ENCODE data around the gene TTC24.

DNA sequence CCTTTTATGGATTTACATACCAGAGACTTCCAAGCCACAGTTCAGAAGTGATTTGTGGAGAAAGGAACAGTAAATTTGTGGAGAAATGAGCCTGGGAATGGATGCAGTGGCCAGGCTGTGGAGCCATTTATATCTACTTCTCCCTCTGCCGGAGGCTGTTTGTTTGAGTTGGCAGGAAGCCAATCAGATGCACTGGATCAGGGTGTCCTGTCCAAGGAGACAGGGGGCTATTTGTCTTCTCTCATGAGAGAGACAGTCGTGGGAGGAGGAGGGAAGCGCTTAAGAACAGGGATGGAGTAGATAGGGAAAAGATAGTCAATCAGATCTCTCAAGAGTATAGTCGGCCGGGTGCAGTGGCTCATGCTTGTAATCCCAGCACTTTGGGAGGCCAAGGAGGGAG, 36.9 kb downstream of the TTC24 start:
- TF ChIP-seq POLR2A (IDR thresholded peaks at IDR 0.05): no peak
- TF ChIP-seq, protein P1, sequence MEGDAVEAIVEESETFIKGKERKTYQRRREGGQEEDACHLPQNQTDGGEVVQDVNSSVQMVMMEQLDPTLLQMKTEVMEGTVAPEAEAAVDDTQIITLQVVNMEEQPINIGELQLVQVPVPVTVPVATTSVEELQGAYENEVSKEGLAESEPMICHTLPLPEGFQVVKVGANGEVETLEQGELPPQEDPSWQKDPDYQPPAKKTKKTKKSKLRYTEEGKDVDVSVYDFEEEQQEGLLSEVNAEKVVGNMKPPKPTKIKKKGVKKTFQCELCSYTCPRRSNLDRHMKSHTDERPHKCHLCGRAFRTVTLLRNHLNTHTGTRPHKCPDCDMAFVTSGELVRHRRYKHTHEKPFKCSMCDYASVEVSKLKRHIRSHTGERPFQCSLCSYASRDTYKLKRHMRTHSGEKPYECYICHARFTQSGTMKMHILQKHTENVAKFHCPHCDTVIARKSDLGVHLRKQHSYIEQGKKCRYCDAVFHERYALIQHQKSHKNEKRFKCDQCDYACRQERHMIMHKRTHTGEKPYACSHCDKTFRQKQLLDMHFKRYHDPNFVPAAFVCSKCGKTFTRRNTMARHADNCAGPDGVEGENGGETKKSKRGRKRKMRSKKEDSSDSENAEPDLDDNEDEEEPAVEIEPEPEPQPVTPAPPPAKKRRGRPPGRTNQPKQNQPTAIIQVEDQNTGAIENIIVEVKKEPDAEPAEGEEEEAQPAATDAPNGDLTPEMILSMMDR (IDR thresholded peaks at IDR 0.05): no peak

Measured in thyroid gland (tissue), 4 donors.